SW 1271 (cell line): ENCODE data around the gene CHRM4.

Experiments used
- DNase-seq, 2 experiments: peaks; one replicate each; lab custom pipeline; 2025; lab: John Stamatoyannopoulos, UW

The CHRM4 gene

GRCh38 chr11:46367244-46367915 lies 24.2 kb downstream of the CHRM4 start:
- peak in 1 of 2 experiments; percentile 28 for DNase-seq

GRCh38 chr11:46366661-46367161 lies 24.9 kb downstream of the CHRM4 start:
- DNase-seq = no peak

- DNase-seq = no peak
Observed at GRCh38 chr11:46366260-46366659, 25.3 kb downstream of the CHRM4 start.

- DNase-seq = no peak
Observed at GRCh38 chr11:46364791-46365190, 26.8 kb downstream of the CHRM4 start.

- no peak for DNase-seq
Observed at GRCh38 chr11:46364056-46364455, 27.5 kb downstream of the CHRM4 start.

GRCh38 chr11:46363455-46364005 lies 28.0 kb downstream of the CHRM4 start:
- peak; percentile 82 to 91 for DNase-seq

GRCh38 chr11:46363031-46363407 lies 28.6 kb downstream of the CHRM4 start:
- peak; percentile 81 to 92 for DNase-seq

- DNase-seq = no peak
Observed at GRCh38 chr11:46362156-46363030, 29.2 kb downstream of the CHRM4 start.

GRCh38 chr11:46361283-46362155 lies 30.1 kb downstream of the CHRM4 start:
- DNase-seq = no peak

GRCh38 chr11:46360878-46361277 lies 30.7 kb downstream of the CHRM4 start:
- no peak for DNase-seq

- no peak for DNase-seq
Observed at GRCh38 chr11:46359953-46360352, 31.6 kb downstream of the CHRM4 start.

GRCh38 chr11:46357483-46357936 lies 34.1 kb downstream of the CHRM4 start:
- no peak for DNase-seq

- no peak for DNase-seq
Observed at GRCh38 chr11:46356924-46357482, 34.6 kb downstream of the CHRM4 start.

GRCh38 chr11:46353698-46354097 lies 37.9 kb downstream of the CHRM4 start:
- no peak for DNase-seq

- peak in 1 of 2 experiments; percentile 13 for DNase-seq
Observed at GRCh38 chr11:46352063-46352841, 39.3 kb downstream of the CHRM4 start.

GRCh38 chr11:46351606-46352005 lies 40.0 kb downstream of the CHRM4 start:
- DNase-seq = no peak

GRCh38 chr11:46351148-46351547 lies 40.4 kb downstream of the CHRM4 start:
- no peak for DNase-seq

- DNase-seq = no peak
Observed at GRCh38 chr11:46350695-46351094, 40.9 kb downstream of the CHRM4 start.

- no peak for DNase-seq
Observed at GRCh38 chr11:46348566-46349401, 42.8 kb downstream of the CHRM4 start.
